B cell (primary cell): ENCODE results near the gene FOLR1. TPM values are rescaled to one million over a fixed set of nuclear protein-coding genes. Genes with fewer than 3 reads are reported as not detected.

Experiments
- ATAC-seq: fragments of 200-7000 bp; cut with Tn5 transposase; one replicate; pipeline ENCODE4 v1.10.0; 2021; ENCODE audit warnings: low read depth, mild to moderate bottlenecking, moderate number of reproducible peaks, moderate library complexity
- CTCF ChIA-PET: fragments of 350-600 bp; sonication (Branson Sonifier 250); formaldehyde crosslinking; loops from one replicate; lab custom pipeline; 2021; ENCODE audit warnings: antibody characterized with exemption, inconsistent platforms; lab: Charles Lee
- POLR2A ChIA-PET: fragments of 350-600 bp; sonication (Branson Sonifier 250); formaldehyde crosslinking; loops from one replicate; lab custom pipeline; 2021; ENCODE audit warnings: antibody characterized with exemption; lab: Charles Lee
- DNase-seq: peaks from one replicate; pipeline ENCODE4 v3.0.0; 2013
- H2AFZ ChIP-seq: 2 replicates; pipeline ENCODE4 v1.6.1; 2012; ENCODE audit warnings: mild to moderate bottlenecking, low read depth, low read length; ENCODE audit not compliant: insufficient read depth, poor library complexity, severe bottlenecking
- H3K27ac ChIP-seq, 2 donors: 1 replicate in 1 of 2; 2 replicates in 1 of 2; pipeline ENCODE4 v1.5.1; 2012 to 2013; ENCODE audit warnings: low read length in 2 of 2, mild to moderate bottlenecking in 2 of 2, moderate library complexity in 1 of 2
- H3K27me3 ChIP-seq, 4 experiments: fragments of 200-600 bp in 1 of 4; sonication (generic) in 1 of 4; replicated peaks in 1 of 4; 1 replicate in 2 of 4; 2 replicates in 2 of 4; pipeline versions ENCODE4 v1.6.1 to v1.7.0; 2013 to 2016; ENCODE audit warnings: low read length in 3 of 4, mild to moderate bottlenecking in 2 of 4, mixed read lengths in 1 of 4, moderate library complexity in 1 of 4; ENCODE audit not compliant: insufficient read depth in 4 of 4, control insufficient read depth in 3 of 4; ENCODE audit errors: control extremely low read depth in 1 of 4
- H3K36me3 ChIP-seq, 2 experiments: replicated peaks in 1 of 2; 1 replicate in 1 of 2; 2 replicates in 1 of 2; pipeline versions ENCODE4 v1.6.1 to v1.7.1; 2013; ENCODE audit warnings: low read length in 1 of 2; ENCODE audit not compliant: insufficient read depth in 2 of 2, control insufficient read depth in 1 of 2; ENCODE audit errors: control extremely low read depth in 1 of 2, extremely low read depth in 1 of 2
- H3K4me1 ChIP-seq, 2 donors: fragments of 200-600 bp in 1 of 2; sonication (generic) in 1 of 2; 1 replicate in 1 of 2; 2 replicates in 1 of 2; pipeline versions ENCODE4 v1.5.1 to v1.6.1; 2013 to 2017; ENCODE audit warnings: low read length in 2 of 2; ENCODE audit not compliant: control insufficient read depth in 2 of 2, insufficient read depth in 2 of 2
- H3K4me2 ChIP-seq: replicated peaks from 2 replicates; pipeline ENCODE3; 2012; ENCODE audit warnings: mild to moderate bottlenecking, low read depth, low read length; ENCODE audit not compliant: poor library complexity, severe bottlenecking
- H3K4me3 ChIP-seq, 5 experiments: fragments of 200-600 bp in 1 of 5; sonication (generic) in 1 of 5; 1 replicate in 3 of 5; 2 replicates in 2 of 5; pipeline versions ENCODE4 v1.5.1 to v1.7.0; 2011 to 2016; ENCODE audit warnings: low read length in 4 of 5, mild to moderate bottlenecking in 4 of 5, low read depth in 2 of 5, control low read depth in 1 of 5, moderate library complexity in 1 of 5; ENCODE audit not compliant: insufficient read depth in 1 of 5; ENCODE audit errors: control extremely low read depth in 1 of 5, extremely low read depth in 1 of 5
- H3K79me2 ChIP-seq: fragments of 200-600 bp; sonication (generic); one replicate; pipeline ENCODE4 v1.6.0; 2016; ENCODE audit warnings: low read length; ENCODE audit not compliant: control insufficient read depth, insufficient read depth
- H3K9ac ChIP-seq: fragments of 200-600 bp; sonication (generic); 2 replicates; pipeline ENCODE4 v1.6.1; 2017; ENCODE audit warnings: mild to moderate bottlenecking, low read length, moderate library complexity
- H3K9me3 ChIP-seq, 3 donors: one replicate each; pipeline versions ENCODE4 v1.6.1 to v1.7.1; 2013; ENCODE audit warnings: low read length in 2 of 3; ENCODE audit not compliant: control insufficient read depth in 2 of 3, insufficient read depth in 1 of 3; ENCODE audit errors: control extremely low read depth in 1 of 3
- H4K20me1 ChIP-seq: 2 replicates; pipeline ENCODE4 v1.6.0; 2012; ENCODE audit warnings: mild to moderate bottlenecking, low read length; ENCODE audit not compliant: insufficient read depth, control insufficient read depth, poor library complexity, severe bottlenecking
- H3K27ac Mint-ChIP-seq: one replicate; pipeline ENCODE4 v1.8.0; 2021; ENCODE audit warnings: mixed read lengths
- H3K27me3 Mint-ChIP-seq: one replicate; pipeline ENCODE4 v1.8.0; 2021; ENCODE audit warnings: mixed read lengths
- H3K4me1 Mint-ChIP-seq: one replicate; pipeline ENCODE4 v1.8.0; 2021; ENCODE audit warnings: mixed read lengths
- H3K4me3 Mint-ChIP-seq: one replicate; pipeline ENCODE4 v1.8.0; 2021; ENCODE audit warnings: mixed read lengths
- H3K9me3 Mint-ChIP-seq: one replicate; pipeline ENCODE4 v1.8.0; 2022; ENCODE audit warnings: mixed read lengths; ENCODE audit not compliant: insufficient read depth
- EZH2 ChIP-seq: IDR thresholded peaks from 2 replicates; pipeline ENCODE4 v1.6.1; 2012; ENCODE audit warnings: borderline replicate concordance, low read depth, mild to moderate bottlenecking, moderate library complexity, low read length; ENCODE audit not compliant: insufficient read depth, poor library complexity, severe bottlenecking
- WGBS: methylation state at CpG from one replicate; pipeline ENCODE4 v1.1.5; 2013; ENCODE audit warnings: missing lambda C conversion rate; ENCODE audit not compliant: insufficient coverage; 5-methylcytosine and 5-hydroxymethylcytosine counted together
- intact Hi-C: fragments of 100-400 bp; cut with micrococcal nuclease; formaldehyde crosslinking; loops from one replicate; pipeline ENCODE4 v1.10.0; 2022
- polyA plus RNA-seq: library from polyadenylated mRNA; depleted of rRNA; stranded (reverse); fragments of >200 nt; gene quantifications from 2 replicates; pipeline ENCODE4 v1.2.3, GENCODE V29; 2012
- total RNA-seq, 2 donors: library from RNA; stranded (reverse); fragments of 120-200 nt in 1 of 2; gene quantifications; 1 replicate in 1 of 2; 2 replicates in 1 of 2; pipeline versions ENCODE4 v1.2.3 to v1.2.4, GENCODE V29; 2013 to 2022
- TF ChIP-seq, protein P1 (sequence below): fragments of 200-600 bp; IDR thresholded peaks from one replicate; pipeline ENCODE4 v1.8.0; 2022; ENCODE audit warnings: antibody characterized with exemption, mild to moderate bottlenecking

FOLR1 gene
- total and polyA plus RNA-seq, 2 donors (not counting 1 experiment from before 2014, with no cell fraction given), result not detected

DNA sequence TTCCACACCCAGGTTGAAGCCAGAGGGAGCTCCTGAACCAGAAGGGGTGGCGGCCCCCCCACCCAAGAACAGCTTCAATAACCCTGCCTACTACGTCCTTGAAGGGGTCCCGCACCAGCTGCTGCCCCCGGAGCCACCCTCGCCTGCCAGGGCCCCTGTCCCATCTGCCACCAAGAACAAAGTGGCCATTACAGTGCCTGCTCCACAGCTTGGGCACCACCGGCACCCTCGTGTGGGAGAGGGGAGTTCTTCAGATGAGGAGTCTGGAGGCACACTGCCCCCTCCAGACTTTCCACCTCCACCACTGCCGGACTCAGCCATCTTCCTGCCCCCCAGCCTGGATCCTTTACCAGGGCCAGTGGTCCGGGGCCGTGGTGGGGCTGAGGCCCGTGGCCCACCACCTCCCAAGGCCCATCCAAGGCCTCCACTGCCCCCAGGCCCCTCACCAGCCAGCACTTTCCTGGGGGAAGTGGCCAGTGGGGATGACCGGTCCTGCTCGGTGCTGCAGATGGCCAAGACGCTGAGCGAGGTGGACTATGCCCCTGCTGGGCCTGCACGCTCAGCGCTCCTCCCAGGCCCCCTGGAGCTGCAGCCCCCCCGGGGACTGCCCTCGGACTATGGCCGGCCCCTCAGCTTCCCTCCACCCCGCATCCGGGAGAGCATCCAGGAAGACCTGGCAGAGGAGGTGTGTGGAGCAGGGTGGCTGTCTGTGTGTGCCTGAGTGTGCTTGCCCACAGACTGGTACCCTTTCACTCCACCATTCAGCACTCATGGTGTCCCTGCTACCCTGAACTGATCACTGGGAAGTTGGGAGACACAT is 45.4 kb downstream of the FOLR1 start:
- Histone ChIP-seq H3K79me2 (no peaks in the 10 kb centered on the region), H3K9me3 (peaks cover 0 to 2% (median 0%) of the 10 kb centered on the region in 3 donors), H3K4me1 (peaks cover 33 to 34% of the 10 kb centered on the region in 2 donors), H2AFZ (no peak overlapping the region), H3K4me3 (no peak overlapping the region), H3K4me2 (no peak overlapping the region), H4K20me1 (peaks cover 7% of the 10 kb centered on the region), H3K27ac (no peak overlapping the region), H3K36me3 (peaks cover 0 to 57% of the 10 kb centered on the region in 2 experiments), H3K9ac (no peak overlapping the region), H3K27me3 (peaks cover 0 to 29% (median 14%) of the 10 kb centered on the region in 4 experiments)
- POLR2A ChIA-PET, result interaction anchor here (1.4 kb wide), 1 partner anchor 14 kb away, joined by 5 read pairs; no protein-coding TSS in a partner anchor
- peaks cover 35% of the 10 kb centered on the region for H3K4me1 Mint-ChIP-seq
- no peak overlapping the region for H3K4me3 Mint-ChIP-seq
- intact Hi-C loops, result no loop called here
- 93% methylated on average over 15 of the region's 22 CpGs for WGBS
- CTCF ChIA-PET, result interaction anchor here (0.5 to 2.6 kb wide), 21 partner anchors 11 to 1469 kb away, joined by 3 to 10 read pairs (median 4); no protein-coding TSS in a partner anchor
- H3K27me3 Mint-ChIP-seq, result peaks cover 25% of the 10 kb centered on the region
- ATAC-seq (no peak), DNase-seq (no peak)
- no peaks in the 10 kb centered on the region for H3K9me3 Mint-ChIP-seq
- peak overlapping the region; percentile 41 for H3K27ac Mint-ChIP-seq
- TF ChIP-seq, protein P1, sequence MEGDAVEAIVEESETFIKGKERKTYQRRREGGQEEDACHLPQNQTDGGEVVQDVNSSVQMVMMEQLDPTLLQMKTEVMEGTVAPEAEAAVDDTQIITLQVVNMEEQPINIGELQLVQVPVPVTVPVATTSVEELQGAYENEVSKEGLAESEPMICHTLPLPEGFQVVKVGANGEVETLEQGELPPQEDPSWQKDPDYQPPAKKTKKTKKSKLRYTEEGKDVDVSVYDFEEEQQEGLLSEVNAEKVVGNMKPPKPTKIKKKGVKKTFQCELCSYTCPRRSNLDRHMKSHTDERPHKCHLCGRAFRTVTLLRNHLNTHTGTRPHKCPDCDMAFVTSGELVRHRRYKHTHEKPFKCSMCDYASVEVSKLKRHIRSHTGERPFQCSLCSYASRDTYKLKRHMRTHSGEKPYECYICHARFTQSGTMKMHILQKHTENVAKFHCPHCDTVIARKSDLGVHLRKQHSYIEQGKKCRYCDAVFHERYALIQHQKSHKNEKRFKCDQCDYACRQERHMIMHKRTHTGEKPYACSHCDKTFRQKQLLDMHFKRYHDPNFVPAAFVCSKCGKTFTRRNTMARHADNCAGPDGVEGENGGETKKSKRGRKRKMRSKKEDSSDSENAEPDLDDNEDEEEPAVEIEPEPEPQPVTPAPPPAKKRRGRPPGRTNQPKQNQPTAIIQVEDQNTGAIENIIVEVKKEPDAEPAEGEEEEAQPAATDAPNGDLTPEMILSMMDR, result no peak
- TF ChIP-seq EZH2, result no peak
